ENCODE results near the gene PTGDR.

GRCh38 chr14:52269100-52269499, 1.6 kb downstream of the PTGDR start:
- no peak for TF ChIP-seq CTCF (IDR thresholded peaks at IDR 0.05)
- no peak for TF ChIP-seq POLR2A (IDR thresholded peaks at IDR 0.05; ENCODE audit: low read depth)
- no peak for TF ChIP-seq POLR2AphosphoS5 (IDR thresholded peaks at IDR 0.05)
